Heart left ventricle (tissue), 16 donors: Measurements from ENCODE around the gene ATAD3B. TPM values are rescaled to one million over a fixed set of nuclear protein-coding genes. Genes with fewer than 3 reads are reported as not detected.
A peak's percentile ranks its signal among the peaks of the same experiment; 100 is the strongest.

Experiments used
- ATAC-seq, 4 donors: fragments of 200-7000 bp; cut with Tn5 transposase; one replicate each; pipeline ENCODE4 v1.9.1; 2020 to 2022; ENCODE audit warnings: moderate library complexity in 4 of 4, mild to moderate bottlenecking in 3 of 4, moderate number of reproducible peaks in 1 of 4
- DNase-seq, 5 donors: peaks; one replicate each; pipeline ENCODE4 v3.0.0-alpha.2; 2020
- H3K27ac ChIP-seq, 12 donors: fragments of 200-600 bp; sonication (generic) in 4 of 12; one replicate each; pipeline versions ENCODE4 v1.5.0 to v1.8.0; 2016 to 2022; ENCODE audit warnings: mild to moderate bottlenecking in 2 of 12
- H3K27me3 ChIP-seq, 9 donors: fragments of 200-600 bp; sonication (generic) in 2 of 9; one replicate each; pipeline versions ENCODE4 v1.5.1 to v1.8.0; 2016 to 2022; ENCODE audit warnings: mild to moderate bottlenecking in 3 of 9
- H3K36me3 ChIP-seq, 9 donors: fragments of 200-600 bp; sonication (generic) in 2 of 9; one replicate each; pipeline versions ENCODE4 v1.5.0 to v1.8.0; 2018 to 2022; ENCODE audit warnings: mild to moderate bottlenecking in 2 of 9
- H3K4me1 ChIP-seq, 12 donors: fragments of 200-600 bp; sonication (generic) in 4 of 12; one replicate each; pipeline versions ENCODE4 v1.5.0 to v1.8.0; 2016 to 2022; ENCODE audit warnings: mild to moderate bottlenecking in 3 of 12
- H3K4me3 ChIP-seq, 12 donors: fragments of 200-600 bp; sonication (generic) in 4 of 12; one replicate each; pipeline versions ENCODE4 v1.5.0 to v1.8.0; 2017 to 2022; ENCODE audit warnings: mild to moderate bottlenecking in 9 of 12, moderate library complexity in 4 of 12
- H3K9me3 ChIP-seq, 12 donors: fragments of 200-600 bp; sonication (generic) in 4 of 12; one replicate each; pipeline versions ENCODE4 v1.5.0 to v1.8.0; 2016 to 2022; ENCODE audit warnings: mild to moderate bottlenecking in 1 of 12
- CTCF ChIP-seq, 12 donors: fragments of 200-600 bp; sonication (generic) in 4 of 12; IDR thresholded peaks; one replicate each; pipeline versions ENCODE4 v1.5.0 to v1.8.0; 2018 to 2022; ENCODE audit warnings: antibody characterized with exemption in 12 of 12, mild to moderate bottlenecking in 5 of 12
- POLR2A ChIP-seq, 2 donors: fragments of 450-650 bp; IDR thresholded peaks; one replicate each; pipeline ENCODE4 v1.6.1; 2017; ENCODE audit warnings: antibody characterized with exemption in 2 of 2, mild to moderate bottlenecking in 2 of 2, moderate library complexity in 2 of 2
- WGBS, 4 donors: extraction: QIAGEN DNeasy Blood & Tissue Kit in 2 of 4; methylation state at CpG; one replicate each; pipeline versions ENCODE4 v1.1.5 to v1.1.7; 2013 to 2018; 5-methylcytosine and 5-hydroxymethylcytosine counted together
- intact Hi-C, 10 donors: fragments of 100-400 bp; cut with DNase I; formaldehyde crosslinking; loops; one replicate each; pipeline versions ENCODE4 v1.11.1 to v1.14.2; 2022
- polyA plus RNA-seq, 2 donors: library from polyadenylated mRNA; stranded (reverse); fragments of 200-250 nt; gene quantifications; one replicate each; pipeline ENCODE4 v1.2.3, GENCODE V29; 2013
- total RNA-seq, 9 donors: library from RNA; depleted of rRNA in 2 of 9; stranded (reverse); fragments of >200 nt in 2 of 9; fragmentation: NEBNext Ultra II Directional in 3 of 9; extraction: Animal tissue kit (Norgen Biotek cat#: 25700) in 3 of 9; gene quantifications; one replicate each; pipeline versions ENCODE4 v1.1.0 to v1.2.4, GENCODE V29; 2016 to 2023
- donor health status: ischemic (EF 13 %, LVEDD 7.1; RV severe dilation, severe dysfunction).
- donor health status: healthy with polysubstance abuse.
- donor health status: DM: no; HTN: yes; CAD: no.
- donor health status: DM: no; HTN: no; CAD: no.
- donor health status: ischemic (EF 25% LVEDD 6.9; RV normal size, moderate dysfunction).
- donor health status: ischemic (EF 25% LVEDD 5.7; RV mildly dilated, moderate dysfunction).
- donor health status: healthy.
- donor health status: DM: yes; HTN: yes; CAD: no.
- donor health status: ischemic (EF 35%, LVEDD 5.7; RV mildly dilated, moderate dysfunction).
- donor health status: nonischemic (EF 11% LVEDD 7.7; RV severe dilation, severe dysfunction).
- donor health status: DM: yes; HTN: yes; CAD: no.
- donor health status: PGD.
- donor health status: ischemic (EF 29% LVEDD 5.4; RV normal size, mild dysfunction).
- donor health status: nonischemic (EF 23%, LVEDD 6.1; RV moderate dilation, normal function).

Gene ATAD3B
- total and polyA plus RNA-seq, 11 donors, result 2.2 to 15.6 (median 7.0) TPM

GRCh38 chr1:1540090-1540817 is 68.7 kb downstream of the ATAD3B start, which contains the start of gene TMEM240:
Gene TMEM240, minus strand, starts transcription at chr1:1540624. Its CDS starts 278 bp downstream, at chr1:1540346.
- Histone ChIP-seq H3K4me3 (peak within 1 kb of the TSS; percentile 34 to 93 (median 58)), H3K9me3 (no peaks in the 10 kb centered on the region), H3K36me3 (peaks cover 0 to 30% (median 18%) of the 10 kb centered on the region in 9 donors), H3K4me1 (peaks cover 0 to 55% (median 21%) of the 10 kb centered on the region in 12 donors), H3K27me3 (no peaks in the 10 kb centered on the region), H3K27ac (peak within 1 kb of the TSS; percentile 16 to 87 (median 77))
- WGBS, 4 donors, result 0 to 2% (median 2%) methylated on average over 3 to 89 of the region's 100 CpGs
- DNase-seq (peak; percentile 86 to 90 (median 88)), ATAC-seq (peak; percentile 18 to 67 (median 58))
- intact Hi-C loops, result no loop called here
- no peak for TF ChIP-seq POLR2A (IDR thresholded peaks at IDR 0.05)
- TF ChIP-seq CTCF (IDR thresholded peaks at IDR 0.05), result no peak

GRCh38 chr1:1540818-1541628 is 69.5 kb downstream of the ATAD3B start:
- TF ChIP-seq POLR2A (IDR thresholded peaks at IDR 0.05), result no peak
- DNase-seq (no peak), ATAC-seq (peak in 3 of 4 donors; percentile 1 to 5 (median 4))
- H3K27me3 ChIP-seq, result no peaks in the 10 kb centered on the region
- no peaks in the 10 kb centered on the region for H3K9me3 ChIP-seq
- peak overlapping the region; percentile 16 to 87 (median 77) for H3K27ac ChIP-seq
- intact Hi-C loops, result no loop called here
- peak overlapping the region; percentile 34 to 93 (median 58) for H3K4me3 ChIP-seq
- 43 to 83% (median 51%) methylated on average over 15 to 53 of the region's 53 CpGs for WGBS, 4 donors
- H3K36me3 ChIP-seq, result peaks cover 0 to 32% (median 18%) of the 10 kb centered on the region in 9 donors
- peaks cover 0 to 63% (median 21%) of the 10 kb centered on the region in 12 donors for H3K4me1 ChIP-seq

GRCh38 chr1:1541956-1542765 is 70.6 kb downstream of the ATAD3B start:
- H3K9me3 ChIP-seq, result no peaks in the 10 kb centered on the region
- peak overlapping the region in 3 of 12 donors; percentile 68 to 91 (median 76) for H3K27ac ChIP-seq
- WGBS, 4 donors, result 88 to 90% (median 89%) methylated on average over 33 to 37 of the region's 37 CpGs
- no peak for ATAC-seq
- no peak for DNase-seq
- H3K4me1 ChIP-seq, result peaks cover 0 to 55% (median 21%) of the 10 kb centered on the region in 12 donors
- H3K4me3 ChIP-seq, result no peak overlapping the region
- H3K36me3 ChIP-seq, result peaks cover 0 to 38% (median 18%) of the 10 kb centered on the region in 9 donors
- intact Hi-C loops, result no loop called here
- TF ChIP-seq POLR2A (IDR thresholded peaks at IDR 0.05), result no peak
- no peak for TF ChIP-seq CTCF (IDR thresholded peaks at IDR 0.05)
- H3K27me3 ChIP-seq, result no peaks in the 10 kb centered on the region
